Hepatocyte (in vitro differentiated cells): ENCODE measurements around the gene ARID5A. TPM values are rescaled to one million over a fixed set of nuclear protein-coding genes. Genes with fewer than 3 reads are reported as not detected.
A peak's percentile ranks its signal among the peaks of the same experiment; 100 is the strongest.

Experiments
- DNase-seq: peaks from one replicate; pipeline ENCODE4 v3.0.0-alpha.2; 2016; ENCODE audit warnings: low spot score
- H2AFZ ChIP-seq: fragments of 200-600 bp; sonication (generic); 2 replicates; pipeline ENCODE4 v1.6.0; 2016; ENCODE audit warnings: antibody characterized with exemption, mild to moderate bottlenecking
- H3K27ac ChIP-seq: fragments of 200-600 bp; sonication (generic); 2 replicates; pipeline ENCODE4 v1.5.1; 2016; ENCODE audit warnings: mild to moderate bottlenecking
- H3K27me3 ChIP-seq: fragments of 200-600 bp; sonication (generic); 2 replicates; pipeline ENCODE4 v1.6.1; 2016
- H3K36me3 ChIP-seq: fragments of 200-600 bp; sonication (generic); replicated peaks from 2 replicates; pipeline ENCODE4 v1.5.1; 2016; ENCODE audit warnings: low read depth; ENCODE audit not compliant: insufficient read depth
- H3K4me1 ChIP-seq: fragments of 200-600 bp; sonication (generic); 2 replicates; pipeline ENCODE4 v1.5.1; 2016; ENCODE audit warnings: mild to moderate bottlenecking, moderate library complexity; ENCODE audit not compliant: insufficient read depth
- H3K4me2 ChIP-seq: fragments of 200-600 bp; sonication (generic); 2 replicates; pipeline ENCODE4 v1.6.0; 2016
- H3K4me3 ChIP-seq: fragments of 200-600 bp; sonication (generic); 2 replicates; pipeline ENCODE4 v1.5.1; 2016; ENCODE audit warnings: mild to moderate bottlenecking
- H3K79me2 ChIP-seq: fragments of 200-600 bp; sonication (generic); 2 replicates; pipeline ENCODE4 v1.6.0; 2017; ENCODE audit warnings: mild to moderate bottlenecking
- H3K9me2 ChIP-seq: fragments of 200-600 bp; sonication (generic); replicated peaks from 2 replicates; pipeline ENCODE4 v1.6.0; 2017; ENCODE audit warnings: mild to moderate bottlenecking; ENCODE audit not compliant: insufficient read depth
- H3K9me3 ChIP-seq: fragments of 200-600 bp; sonication (generic); 2 replicates; pipeline ENCODE4 v1.5.1; 2016; ENCODE audit warnings: low read depth, mild to moderate bottlenecking
- H4K20me1 ChIP-seq: fragments of 200-600 bp; sonication (generic); 2 replicates; pipeline ENCODE4 v1.6.0; 2016; ENCODE audit warnings: mild to moderate bottlenecking; ENCODE audit not compliant: insufficient read depth, poor library complexity, severe bottlenecking
- CTCF ChIP-seq: fragments of 200-600 bp; sonication (generic); IDR thresholded peaks from 2 replicates; pipeline ENCODE4 v1.5.1; 2016; ENCODE audit warnings: antibody characterized with exemption, mild to moderate bottlenecking; ENCODE audit not compliant: poor library complexity
- EZH2 ChIP-seq: fragments of 200-600 bp; sonication (generic); IDR thresholded peaks from 2 replicates; pipeline ENCODE4 v1.6.1; 2016; ENCODE audit warnings: antibody characterized with exemption, mild to moderate bottlenecking, borderline replicate concordance
- EZH2phosphoT487 ChIP-seq: fragments of 200-600 bp; sonication (generic); IDR thresholded peaks from one replicate; pipeline ENCODE4 v1.6.1; 2018; ENCODE audit warnings: antibody characterized with exemption, mild to moderate bottlenecking, low read depth, moderate library complexity; ENCODE audit not compliant: unreplicated experiment, severe bottlenecking
- WGBS: methylation state at CpG from one replicate; pipeline ENCODE4 v1.1.6; 2016; ENCODE audit warnings: low lambda C conversion rate; ENCODE audit errors: missing lambda C conversion rate; 5-methylcytosine and 5-hydroxymethylcytosine counted together
- polyA plus RNA-seq: library from polyadenylated mRNA; unstranded; fragments of >200 nt; fragmentation: Nextera tagmentation; extraction: Ambion mirVana; gene quantifications from 2 replicates; pipeline ENCODE4 v1.2.1, GENCODE V29; 2016
- total RNA-seq: library from RNA; depleted of rRNA; stranded (reverse); fragments of >200 nt; gene quantifications from 2 replicates; pipeline ENCODE4 v1.2.3, GENCODE V29; 2014

Gene ARID5A
- total and polyA plus RNA-seq, 2 experiments from 2014 or later = 6.9 to 13.3 TPM

GRCh38 chr2:96526615-96527285, 9.8 kb upstream of the ARID5A start:
- Histone ChIP-seq H2AFZ (peak overlapping the region; percentile 72), H3K27me3 (no peaks in the 10 kb centered on the region), H3K27ac (peak overlapping the region; percentile 56), H4K20me1 (no peaks in the 10 kb centered on the region), H3K9me3 (no peaks in the 10 kb centered on the region), H3K36me3 (no peaks in the 10 kb centered on the region), H3K9me2 (no peaks in the 10 kb centered on the region), H3K4me1 (peaks cover 15% of the 10 kb centered on the region), H3K79me2 (no peaks in the 10 kb centered on the region), H3K4me3 (no peak overlapping the region), H3K4me2 (peak overlapping the region; percentile 92)
- no peak for DNase-seq
- 85% methylated on average over 29 of the region's 29 CpGs for WGBS
- TF ChIP-seq CTCF (no peak), EZH2phosphoT487 (no peak), EZH2 (no peak)

GRCh38 chr2:96527286-96528005, 9.1 kb upstream of the ARID5A start:
- 9% methylated on average over 30 of the region's 51 CpGs for WGBS
- H3K4me1 ChIP-seq = peaks cover 18% of the 10 kb centered on the region
- TF ChIP-seq EZH2 (no peak), CTCF (peak; percentile 43)

GRCh38 chr2:96528006-96528699, 8.4 kb upstream of the ARID5A start:
- no peak overlapping the region for H3K4me3 ChIP-seq
- TF ChIP-seq EZH2phosphoT487 (no peak), CTCF (no peak), EZH2 (no peak)
- H3K9me2 ChIP-seq = no peaks in the 10 kb centered on the region
- peak overlapping the region; percentile 92 for H3K4me2 ChIP-seq
- H3K4me1 ChIP-seq = peaks cover 24% of the 10 kb centered on the region
- no peaks in the 10 kb centered on the region for H3K27me3 ChIP-seq
- no peaks in the 10 kb centered on the region for H3K79me2 ChIP-seq
- H3K9me3 ChIP-seq = no peaks in the 10 kb centered on the region
- DNase-seq = no peak
- no peaks in the 10 kb centered on the region for H4K20me1 ChIP-seq
- WGBS = 50% methylated on average over 14 of the region's 14 CpGs
- H3K36me3 ChIP-seq = no peaks in the 10 kb centered on the region
- peak overlapping the region; percentile 72 for H2AFZ ChIP-seq
- H3K27ac ChIP-seq = peak overlapping the region; percentile 72

More at GRCh38 chr2:96527286-96528005, 9.1 kb upstream of the ARID5A start:
- H3K4me3 ChIP-seq = peak overlapping the region; percentile 35
- no peaks in the 10 kb centered on the region for H3K36me3 ChIP-seq
- no peaks in the 10 kb centered on the region for H3K9me3 ChIP-seq
- H3K27me3 ChIP-seq = no peaks in the 10 kb centered on the region
- H3K27ac ChIP-seq = peak overlapping the region; percentile 56
- H3K4me2 ChIP-seq = peak overlapping the region; percentile 92
- no peaks in the 10 kb centered on the region for H3K79me2 ChIP-seq
- DNase-seq = peak; percentile 65
- H3K9me2 ChIP-seq = no peaks in the 10 kb centered on the region
- H2AFZ ChIP-seq = peak overlapping the region; percentile 72
- no peaks in the 10 kb centered on the region for H4K20me1 ChIP-seq
